Fibroblast of lung (primary cell): ENCODE measurements around the gene RPL41. TPM values are rescaled to one million over a fixed set of nuclear protein-coding genes. Genes with fewer than 3 reads are reported as not detected.

Experiments
- DNase-seq, 2 donors: peaks; one replicate each; pipeline versions ENCODE4 v3.0.0 to v3.0.0-alpha.2; 2010; ENCODE audit warnings: low read depth in 2 of 2
- H2AFZ ChIP-seq: 2 replicates; pipeline ENCODE4 v1.5.1; 2012; ENCODE audit warnings: low read length, control low read depth, inconsistent platforms
- H3K27ac ChIP-seq: 2 replicates; pipeline ENCODE4 v1.5.1; 2011; ENCODE audit warnings: low read length, control low read depth; ENCODE audit not compliant: insufficient read depth
- H3K27me3 ChIP-seq: 2 replicates; pipeline ENCODE4 v1.5.1; 2011; ENCODE audit warnings: mild to moderate bottlenecking, low read length; ENCODE audit not compliant: control insufficient read depth, insufficient read depth
- H3K36me3 ChIP-seq: 2 replicates; pipeline ENCODE4 v1.5.1; 2011; ENCODE audit warnings: low read length; ENCODE audit not compliant: control insufficient read depth, insufficient read depth
- H3K4me1 ChIP-seq: 2 replicates; pipeline ENCODE4 v1.5.1; 2011; ENCODE audit warnings: low read length; ENCODE audit not compliant: control insufficient read depth, insufficient read depth; ENCODE audit errors: extremely low read depth
- H3K4me2 ChIP-seq: 2 replicates; pipeline ENCODE4 v1.5.1; 2011; ENCODE audit warnings: low read length, control low read depth; ENCODE audit not compliant: insufficient read depth; ENCODE audit errors: extremely low read depth
- H3K4me3 ChIP-seq, 4 experiments: fragments of 200-600 bp in 1 of 4; sonication (generic) in 1 of 4; replicated peaks in 1 of 4; 2 replicates each; pipeline ENCODE4 v1.5.1; 2011 to 2016; ENCODE audit warnings: low read length in 4 of 4, low read depth in 3 of 4, mild to moderate bottlenecking in 3 of 4, control low read depth in 2 of 4, inconsistent platforms in 1 of 4, mixed read lengths in 1 of 4; ENCODE audit not compliant: insufficient read depth in 1 of 4; ENCODE audit errors: control extremely low read depth in 1 of 4
- H3K79me2 ChIP-seq: 2 replicates; pipeline ENCODE4 v1.5.1; 2012; ENCODE audit warnings: mild to moderate bottlenecking, low read length, inconsistent platforms; ENCODE audit not compliant: control insufficient read depth, insufficient read depth
- H3K9ac ChIP-seq: 2 replicates; pipeline ENCODE4 v1.5.1; 2011; ENCODE audit warnings: mild to moderate bottlenecking, low read length, control low read depth; ENCODE audit not compliant: insufficient read depth
- H3K9me3 ChIP-seq: 2 replicates; pipeline ENCODE4 v1.5.1; 2012; ENCODE audit warnings: low read depth, low read length; ENCODE audit not compliant: control insufficient read depth, insufficient read depth
- H4K20me1 ChIP-seq: 2 replicates; pipeline ENCODE4 v1.5.1; 2011; ENCODE audit warnings: low read length; ENCODE audit not compliant: control insufficient read depth, insufficient read depth; ENCODE audit errors: extremely low read depth
- EZH2 ChIP-seq: IDR thresholded peaks from 2 replicates; pipeline ENCODE4 v1.5.1; 2012; ENCODE audit warnings: low read length, control low read depth, mild to moderate bottlenecking; ENCODE audit errors: missing control alignments
- polyA plus RNA-seq, 2 donors: library from polyadenylated mRNA; depleted of rRNA in 1 of 2; stranded (reverse) in 1 of 2; unstranded in 1 of 2; fragments of >200 nt; gene quantifications; 2 replicates each; pipeline ENCODE4 v1.2.1, GENCODE V29; 2011 to 2012; ENCODE audit warnings: missing spikeins in 1 of 2
- total RNA-seq: library from RNA; depleted of rRNA; stranded (reverse); fragments of >200 nt; gene quantifications from 2 replicates; pipeline ENCODE4 v1.2.1, GENCODE V29; 2014
- TF ChIP-seq, protein P1 (sequence below), 2 donors: IDR thresholded peaks in 1 of 2; conservative IDR thresholded peaks in 1 of 2; 1 replicate in 1 of 2; 2 replicates in 1 of 2; pipeline ENCODE4 v1.5.1; 2011 to 2012; ENCODE audit warnings: low read length in 2 of 2, control low read depth in 1 of 2, inconsistent platforms in 1 of 2, low read depth in 1 of 2, mild to moderate bottlenecking in 1 of 2

Gene RPL41
- total and polyA plus RNA-seq, 2 donors (not counting 1 experiment from before 2014, with no cell fraction given) = 2,664 to 6,961 TPM

GRCh38 chr12:56078427-56078826 is 38.0 kb upstream of the RPL41 start:
- H2AFZ ChIP-seq = no peak overlapping the region
- H3K4me2 ChIP-seq = peak overlapping the region; percentile 68

GRCh38 chr12:56078931-56079722 is 37.3 kb upstream of the RPL41 start:
- TF ChIP-seq, protein P1, sequence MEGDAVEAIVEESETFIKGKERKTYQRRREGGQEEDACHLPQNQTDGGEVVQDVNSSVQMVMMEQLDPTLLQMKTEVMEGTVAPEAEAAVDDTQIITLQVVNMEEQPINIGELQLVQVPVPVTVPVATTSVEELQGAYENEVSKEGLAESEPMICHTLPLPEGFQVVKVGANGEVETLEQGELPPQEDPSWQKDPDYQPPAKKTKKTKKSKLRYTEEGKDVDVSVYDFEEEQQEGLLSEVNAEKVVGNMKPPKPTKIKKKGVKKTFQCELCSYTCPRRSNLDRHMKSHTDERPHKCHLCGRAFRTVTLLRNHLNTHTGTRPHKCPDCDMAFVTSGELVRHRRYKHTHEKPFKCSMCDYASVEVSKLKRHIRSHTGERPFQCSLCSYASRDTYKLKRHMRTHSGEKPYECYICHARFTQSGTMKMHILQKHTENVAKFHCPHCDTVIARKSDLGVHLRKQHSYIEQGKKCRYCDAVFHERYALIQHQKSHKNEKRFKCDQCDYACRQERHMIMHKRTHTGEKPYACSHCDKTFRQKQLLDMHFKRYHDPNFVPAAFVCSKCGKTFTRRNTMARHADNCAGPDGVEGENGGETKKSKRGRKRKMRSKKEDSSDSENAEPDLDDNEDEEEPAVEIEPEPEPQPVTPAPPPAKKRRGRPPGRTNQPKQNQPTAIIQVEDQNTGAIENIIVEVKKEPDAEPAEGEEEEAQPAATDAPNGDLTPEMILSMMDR (conservative IDR thresholded peaks at IDR 0.05 in 1 of 2, IDR thresholded peaks at IDR 0.05 in 1 of 2; ENCODE audit: low read depth in 1 of 2, low read length in 2 of 2) = peak; percentile 74 to 85
- no peak for TF ChIP-seq EZH2
- peak overlapping the region; percentile 98 for H2AFZ ChIP-seq
- H3K27ac ChIP-seq = no peak overlapping the region
- DNase-seq = peak; percentile 75 to 84
- peaks cover 26% of the 10 kb centered on the region for H3K27me3 ChIP-seq
- H3K4me2 ChIP-seq = peak overlapping the region; percentile 88
- peak overlapping the region; percentile 27 for H3K9ac ChIP-seq
- H3K9me3 ChIP-seq = no peaks in the 10 kb centered on the region
- no peaks in the 10 kb centered on the region for H3K36me3 ChIP-seq
- peak overlapping the region; percentile 55 to 72 (median 64) for H3K4me3 ChIP-seq
- H3K4me1 ChIP-seq = no peaks in the 10 kb centered on the region
- H3K79me2 ChIP-seq = no peaks in the 10 kb centered on the region
- no peaks in the 10 kb centered on the region for H4K20me1 ChIP-seq

More at GRCh38 chr12:56078427-56078826, 38.0 kb upstream of the RPL41 start:
- Histone ChIP-seq H3K79me2 (no peaks in the 10 kb centered on the region), H3K27me3 (peaks cover 20% of the 10 kb centered on the region), H3K27ac (no peak overlapping the region), H4K20me1 (no peaks in the 10 kb centered on the region), H3K9ac (no peak overlapping the region), H3K4me3 (no peak overlapping the region), H3K9me3 (no peaks in the 10 kb centered on the region), H3K4me1 (no peaks in the 10 kb centered on the region), H3K36me3 (no peaks in the 10 kb centered on the region)
- TF ChIP-seq EZH2 = no peak
- TF ChIP-seq, protein P1 (conservative IDR thresholded peaks at IDR 0.05 in 1 of 2, IDR thresholded peaks at IDR 0.05 in 1 of 2; ENCODE audit: low read depth in 1 of 2, low read length in 2 of 2) = no peak
- DNase-seq = no peak

DNA sequence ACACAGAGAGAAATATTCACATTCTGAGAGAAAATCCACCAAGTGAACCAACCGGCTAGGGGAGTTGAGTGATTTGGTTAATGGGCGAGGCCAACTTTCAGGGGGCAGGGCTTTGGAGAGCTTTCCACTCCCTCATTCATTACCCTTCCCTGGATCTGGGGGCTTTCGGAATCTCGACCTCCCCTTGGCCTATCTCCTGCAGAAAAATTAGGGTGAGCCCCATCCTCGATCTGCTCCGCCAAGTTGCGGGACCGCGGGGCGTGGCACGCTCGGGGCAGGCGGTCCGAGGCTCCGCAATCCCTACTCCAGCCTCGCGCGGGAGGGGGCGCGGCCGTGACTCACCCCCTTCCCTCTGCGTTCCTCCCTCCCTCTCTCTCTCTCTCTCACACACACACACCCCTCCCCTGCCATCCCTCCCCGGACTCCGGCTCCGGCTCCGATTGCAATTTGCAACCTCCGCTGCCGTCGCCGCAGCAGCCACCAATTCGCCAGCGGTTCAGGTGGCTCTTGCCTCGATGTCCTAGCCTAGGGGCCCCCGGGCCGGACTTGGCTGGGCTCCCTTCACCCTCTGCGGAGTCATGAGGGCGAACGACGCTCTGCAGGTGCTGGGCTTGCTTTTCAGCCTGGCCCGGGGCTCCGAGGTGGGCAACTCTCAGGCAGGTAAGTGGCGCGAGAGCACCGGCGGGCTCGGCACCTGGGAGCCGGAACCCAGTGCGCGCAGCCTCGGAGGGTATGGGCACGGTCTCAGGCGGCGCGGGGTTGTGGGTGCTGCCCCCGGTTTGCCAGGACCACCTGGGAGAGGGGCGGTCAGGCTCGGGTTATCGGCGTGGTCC is 36.5 kb upstream of the RPL41 start, which contains the start of gene ERBB3:
Gene ERBB3, plus strand, starts transcription at position 443 of the 833 bp plus-strand sequence. Its CDS starts 136 bp downstream, at position 579.
- TF ChIP-seq EZH2 = no peak
- TF ChIP-seq, protein P1 (conservative IDR thresholded peaks at IDR 0.05 in 1 of 2, IDR thresholded peaks at IDR 0.05 in 1 of 2; ENCODE audit: low read depth in 1 of 2, low read length in 2 of 2) = no peak
- Histone ChIP-seq H3K4me2 (peak within 1 kb of the TSS; percentile 96), H3K27ac (no peak within 1 kb of the TSS), H3K36me3 (no peaks in the 10 kb centered on the region), H4K20me1 (no peaks in the 10 kb centered on the region), H3K4me1 (no peaks in the 10 kb centered on the region), H3K79me2 (no peaks in the 10 kb centered on the region), H3K9me3 (no peaks in the 10 kb centered on the region), H3K4me3 (peak within 1 kb of the TSS; percentile 55 to 72 (median 64)), H2AFZ (peak within 1 kb of the TSS; percentile 98), H3K27me3 (peaks cover 26% of the 10 kb centered on the region), H3K9ac (peak within 1 kb of the TSS; percentile 40)
- peak; percentile 80 to 87 for DNase-seq
